Esophagus muscularis mucosa (tissue), 3 donors: Measurements from ENCODE around the gene SLC38A10.

Source experiments
- POLR2A ChIP-seq: fragments of 450-650 bp; IDR thresholded peaks from one replicate; pipeline ENCODE4 v1.6.1; 2017; ENCODE audit warnings: antibody characterized with exemption, moderate library complexity, mild to moderate bottlenecking, low read depth
- POLR2AphosphoS5 ChIP-seq, 2 donors: sonication (generic); formaldehyde crosslinking; IDR thresholded peaks; one replicate each; pipeline ENCODE4 v1.6.1; 2017; ENCODE audit warnings: antibody characterized with exemption in 2 of 2
- TF ChIP-seq, protein P1 (sequence below), 3 experiments: fragments of 200-600 bp in 2 of 3; fragments of 450-650 bp in 1 of 3; sonication (generic) in 2 of 3; IDR thresholded peaks; one replicate each; pipeline ENCODE4 v1.5.1; 2017 to 2019; ENCODE audit warnings: antibody characterized with exemption in 3 of 3, mild to moderate bottlenecking in 2 of 3, moderate library complexity in 1 of 3

GRCh38 chr17:81323411-81323868 is 28.3 kb upstream of the SLC38A10 start:
- TF ChIP-seq POLR2AphosphoS5 (IDR thresholded peaks at IDR 0.05) (no peak), POLR2A (no peak)
- TF ChIP-seq, protein P1, sequence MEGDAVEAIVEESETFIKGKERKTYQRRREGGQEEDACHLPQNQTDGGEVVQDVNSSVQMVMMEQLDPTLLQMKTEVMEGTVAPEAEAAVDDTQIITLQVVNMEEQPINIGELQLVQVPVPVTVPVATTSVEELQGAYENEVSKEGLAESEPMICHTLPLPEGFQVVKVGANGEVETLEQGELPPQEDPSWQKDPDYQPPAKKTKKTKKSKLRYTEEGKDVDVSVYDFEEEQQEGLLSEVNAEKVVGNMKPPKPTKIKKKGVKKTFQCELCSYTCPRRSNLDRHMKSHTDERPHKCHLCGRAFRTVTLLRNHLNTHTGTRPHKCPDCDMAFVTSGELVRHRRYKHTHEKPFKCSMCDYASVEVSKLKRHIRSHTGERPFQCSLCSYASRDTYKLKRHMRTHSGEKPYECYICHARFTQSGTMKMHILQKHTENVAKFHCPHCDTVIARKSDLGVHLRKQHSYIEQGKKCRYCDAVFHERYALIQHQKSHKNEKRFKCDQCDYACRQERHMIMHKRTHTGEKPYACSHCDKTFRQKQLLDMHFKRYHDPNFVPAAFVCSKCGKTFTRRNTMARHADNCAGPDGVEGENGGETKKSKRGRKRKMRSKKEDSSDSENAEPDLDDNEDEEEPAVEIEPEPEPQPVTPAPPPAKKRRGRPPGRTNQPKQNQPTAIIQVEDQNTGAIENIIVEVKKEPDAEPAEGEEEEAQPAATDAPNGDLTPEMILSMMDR (IDR thresholded peaks at IDR 0.05): no peak
